ENCODE data around the gene SPATA6L. TPM values are rescaled to one million over a fixed set of nuclear protein-coding genes. Genes with fewer than 3 reads are reported as not detected.

Gene SPATA6L
- total and polyA plus RNA-seq, 2 of the 13 experiments (the other 11 are each of a cell fraction or from before 2014, with no cell fraction given): 1.1 to 1.9 TPM

- ChIA-PET POLR2A (no interaction called here), CTCF (ENCODE audit: low intra/inter-chr PET ratio, low total read pairs) (no interaction called here)
- Histone ChIP-seq H3K9me3 (ENCODE audit: low read length) (no peaks in the 10 kb centered on the region), H3K9ac (ENCODE audit: insufficient read depth, low read depth, low read length) (no peak overlapping the region), H3K27me3 (ENCODE audit: control insufficient read depth in 1 of 2, insufficient read depth in 2 of 2, low read length in 2 of 2) (no peaks in the 10 kb centered on the region), H3K36me3 (replicated peaks in 1 of 2; ENCODE audit: control insufficient read depth in 1 of 2, insufficient read depth in 2 of 2, low read length in 2 of 2) (no peaks in the 10 kb centered on the region), H3K4me1 (ENCODE audit: insufficient read depth, low read length) (no peaks in the 10 kb centered on the region), H3K79me2 (ENCODE audit: insufficient read depth, low read length) (no peaks in the 10 kb centered on the region), H3K4me3 (replicated peaks in 1 of 3; ENCODE audit: insufficient read depth in 1 of 3, low read depth in 2 of 3, low read length in 3 of 3) (no peak overlapping the region), H3K27ac (ENCODE audit: extremely low read length, insufficient read depth, low read length) (no peak overlapping the region), H2AFZ (ENCODE audit: low read length) (no peak overlapping the region), H4K20me1 (ENCODE audit: insufficient read depth, low read length) (no peaks in the 10 kb centered on the region), H3K4me2 (ENCODE audit: low read depth, low read length) (no peak overlapping the region)
- ATAC-seq (no peak), DNase-seq (ENCODE audit: low spot score) (no peak), FAIRE-seq (no peak)
- WGBS (ENCODE audit: low lambda C conversion rate): 77% methylated on average over 4 of the region's 4 CpGs
- no TSS peak for BruUV-seq (replicated peaks)
- in situ Hi-C loops (cut with HindIII; ENCODE audit: extremely low pct_ligation_motif_present, low pct_unique_long_range_greater_than_20kb) (no loop called here), intact Hi-C loops (cut with micrococcal nuclease; ENCODE audit: unreplicated experiment) (no loop called here)
- TF ChIP-seq, protein P1, sequence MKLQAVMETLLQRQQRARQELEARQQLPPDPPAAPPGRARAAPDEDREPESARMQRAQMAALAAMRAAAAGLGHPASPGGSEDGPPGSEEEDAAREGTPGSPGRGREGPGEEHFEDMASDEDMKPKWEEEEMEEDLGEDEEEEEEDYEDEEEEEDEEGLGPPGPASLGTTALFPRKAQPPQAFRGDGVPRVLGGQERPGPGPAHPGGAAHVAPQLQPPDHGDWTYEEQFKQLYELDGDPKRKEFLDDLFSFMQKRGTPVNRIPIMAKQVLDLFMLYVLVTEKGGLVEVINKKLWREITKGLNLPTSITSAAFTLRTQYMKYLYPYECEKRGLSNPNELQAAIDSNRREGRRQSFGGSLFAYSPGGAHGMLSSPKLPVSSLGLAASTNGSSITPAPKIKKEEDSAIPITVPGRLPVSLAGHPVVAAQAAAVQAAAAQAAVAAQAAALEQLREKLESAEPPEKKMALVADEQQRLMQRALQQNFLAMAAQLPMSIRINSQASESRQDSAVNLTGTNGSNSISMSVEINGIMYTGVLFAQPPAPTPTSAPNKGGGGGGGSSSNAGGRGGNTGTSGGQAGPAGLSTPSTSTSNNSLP (IDR thresholded peaks at IDR 0.05; ENCODE audit: low read depth, low read length): no peak
- TF ChIP-seq ZNF607 (CRISPR knock-in tag; IDR thresholded peaks at IDR 0.05; ENCODE audit: borderline replicate concordance) (no peak), STAG1 (CRISPR knock-in tag; IDR thresholded peaks at IDR 0.05) (no peak), HMG20A (CRISPR knock-in tag; IDR thresholded peaks at IDR 0.05; ENCODE audit: borderline replicate concordance) (no peak), NFKB2 (CRISPR knock-in tag; IDR thresholded peaks at IDR 0.05; ENCODE audit: borderline replicate concordance) (no peak), ZNF224 (CRISPR knock-in tag; IDR thresholded peaks at IDR 0.05) (no peak), TRIM22 (IDR thresholded peaks at IDR 0.05) (no peak), BRCA1 (CRISPR knock-in tag; IDR thresholded peaks at IDR 0.05) (no peak), MYNN (CRISPR knock-in tag; IDR thresholded peaks at IDR 0.05; ENCODE audit: low read depth) (no peak), ZBTB1 (CRISPR knock-in tag; IDR thresholded peaks at IDR 0.05; ENCODE audit: borderline replicate concordance) (no peak), ZNF549 (CRISPR knock-in tag; IDR thresholded peaks at IDR 0.05) (no peak), CBFB (CRISPR knock-in tag; IDR thresholded peaks at IDR 0.05) (no peak), CHCHD3 (CRISPR knock-in tag; IDR thresholded peaks at IDR 0.05) (no peak), ZFP36 (IDR thresholded peaks at IDR 0.05; ENCODE audit: borderline replicate concordance, low read depth, low read length, partially characterized antibody) (no peak), ZNF335 (CRISPR knock-in tag; IDR thresholded peaks at IDR 0.05) (no peak), SAP130 (CRISPR knock-in tag; IDR thresholded peaks at IDR 0.05; ENCODE audit: low read depth) (no peak), GABPB1 (CRISPR knock-in tag; IDR thresholded peaks at IDR 0.05) (no peak)
- TF ChIP-seq, protein P2, sequence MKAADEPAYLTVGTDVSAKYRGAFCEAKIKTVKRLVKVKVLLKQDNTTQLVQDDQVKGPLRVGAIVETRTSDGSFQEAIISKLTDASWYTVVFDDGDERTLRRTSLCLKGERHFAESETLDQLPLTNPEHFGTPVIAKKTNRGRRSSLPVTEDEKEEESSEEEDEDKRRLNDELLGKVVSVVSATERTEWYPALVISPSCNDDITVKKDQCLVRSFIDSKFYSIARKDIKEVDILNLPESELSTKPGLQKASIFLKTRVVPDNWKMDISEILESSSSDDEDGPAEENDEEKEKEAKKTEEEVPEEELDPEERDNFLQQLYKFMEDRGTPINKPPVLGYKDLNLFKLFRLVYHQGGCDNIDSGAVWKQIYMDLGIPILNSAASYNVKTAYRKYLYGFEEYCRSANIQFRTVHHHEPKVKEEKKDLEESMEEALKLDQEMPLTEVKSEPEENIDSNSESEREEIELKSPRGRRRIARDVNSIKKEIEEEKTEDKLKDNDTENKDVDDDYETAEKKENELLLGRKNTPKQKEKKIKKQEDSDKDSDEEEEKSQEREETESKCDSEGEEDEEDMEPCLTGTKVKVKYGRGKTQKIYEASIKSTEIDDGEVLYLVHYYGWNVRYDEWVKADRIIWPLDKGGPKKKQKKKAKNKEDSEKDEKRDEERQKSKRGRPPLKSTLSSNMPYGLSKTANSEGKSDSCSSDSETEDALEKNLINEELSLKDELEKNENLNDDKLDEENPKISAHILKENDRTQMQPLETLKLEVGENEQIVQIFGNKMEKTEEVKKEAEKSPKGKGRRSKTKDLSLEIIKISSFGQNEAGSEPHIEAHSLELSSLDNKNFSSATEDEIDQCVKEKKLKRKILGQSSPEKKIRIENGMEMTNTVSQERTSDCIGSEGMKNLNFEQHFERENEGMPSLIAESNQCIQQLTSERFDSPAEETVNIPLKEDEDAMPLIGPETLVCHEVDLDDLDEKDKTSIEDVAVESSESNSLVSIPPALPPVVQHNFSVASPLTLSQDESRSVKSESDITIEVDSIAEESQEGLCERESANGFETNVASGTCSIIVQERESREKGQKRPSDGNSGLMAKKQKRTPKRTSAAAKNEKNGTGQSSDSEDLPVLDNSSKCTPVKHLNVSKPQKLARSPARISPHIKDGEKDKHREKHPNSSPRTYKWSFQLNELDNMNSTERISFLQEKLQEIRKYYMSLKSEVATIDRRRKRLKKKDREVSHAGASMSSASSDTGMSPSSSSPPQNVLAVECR (CRISPR knock-in tag; IDR thresholded peaks at IDR 0.05; ENCODE audit: borderline replicate concordance): no peak
- TF ChIP-seq, protein P3, sequence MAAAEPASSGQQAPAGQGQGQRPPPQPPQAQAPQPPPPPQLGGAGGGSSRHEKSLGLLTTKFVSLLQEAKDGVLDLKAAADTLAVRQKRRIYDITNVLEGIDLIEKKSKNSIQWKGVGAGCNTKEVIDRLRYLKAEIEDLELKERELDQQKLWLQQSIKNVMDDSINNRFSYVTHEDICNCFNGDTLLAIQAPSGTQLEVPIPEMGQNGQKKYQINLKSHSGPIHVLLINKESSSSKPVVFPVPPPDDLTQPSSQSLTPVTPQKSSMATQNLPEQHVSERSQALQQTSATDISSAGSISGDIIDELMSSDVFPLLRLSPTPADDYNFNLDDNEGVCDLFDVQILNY (CRISPR knock-in tag; conservative IDR thresholded peaks at IDR 0.05): no peak
Measured at GRCh38 chr9:4594545-4594944, 71.7 kb downstream of the SPATA6L start.

Measured in HepG2 (cell line).